Activated naive CD8-positive, alpha-beta T cell treated with anti-CD3 and anti-CD28 coated beads, Interleukin-2, amount 50 U/mL, for 24 hours (primary cell): ENCODE measurements around the gene SLC29A1.
"Not testable (repeated sequence)": the region's sequence is repeated elsewhere in the genome, so short reads cannot be mapped to it uniquely, and the experiment has no call there.

Source experiments
- ATAC-seq: fragments of 150-1000 bp; cut with Tn5 transposase; one replicate; pipeline ENCODE4 v1.10.0; 2021
- DNase-seq: peaks from one replicate; pipeline ENCODE4 v3.0.0; 2021
- H3K27ac Mint-ChIP-seq: one replicate; pipeline ENCODE4 v1.8.0; 2021; ENCODE audit warnings: mild to moderate bottlenecking, mixed read lengths
- H3K27me3 Mint-ChIP-seq: one replicate; pipeline ENCODE4 v1.8.0; 2021; ENCODE audit warnings: mixed read lengths
- H3K36me3 Mint-ChIP-seq: one replicate; pipeline ENCODE4 v1.8.0; 2021; ENCODE audit warnings: low read depth, mixed read lengths
- H3K4me1 Mint-ChIP-seq: one replicate; pipeline ENCODE4 v1.8.0; 2021; ENCODE audit warnings: mixed read lengths
- H3K4me3 Mint-ChIP-seq: one replicate; pipeline ENCODE4 v1.8.0; 2021; ENCODE audit warnings: mild to moderate bottlenecking, moderate library complexity, mixed read lengths
- H3K9me3 Mint-ChIP-seq: one replicate; pipeline ENCODE4 v1.8.0; 2021; ENCODE audit warnings: mixed read lengths

SLC29A1 gene

DNA sequence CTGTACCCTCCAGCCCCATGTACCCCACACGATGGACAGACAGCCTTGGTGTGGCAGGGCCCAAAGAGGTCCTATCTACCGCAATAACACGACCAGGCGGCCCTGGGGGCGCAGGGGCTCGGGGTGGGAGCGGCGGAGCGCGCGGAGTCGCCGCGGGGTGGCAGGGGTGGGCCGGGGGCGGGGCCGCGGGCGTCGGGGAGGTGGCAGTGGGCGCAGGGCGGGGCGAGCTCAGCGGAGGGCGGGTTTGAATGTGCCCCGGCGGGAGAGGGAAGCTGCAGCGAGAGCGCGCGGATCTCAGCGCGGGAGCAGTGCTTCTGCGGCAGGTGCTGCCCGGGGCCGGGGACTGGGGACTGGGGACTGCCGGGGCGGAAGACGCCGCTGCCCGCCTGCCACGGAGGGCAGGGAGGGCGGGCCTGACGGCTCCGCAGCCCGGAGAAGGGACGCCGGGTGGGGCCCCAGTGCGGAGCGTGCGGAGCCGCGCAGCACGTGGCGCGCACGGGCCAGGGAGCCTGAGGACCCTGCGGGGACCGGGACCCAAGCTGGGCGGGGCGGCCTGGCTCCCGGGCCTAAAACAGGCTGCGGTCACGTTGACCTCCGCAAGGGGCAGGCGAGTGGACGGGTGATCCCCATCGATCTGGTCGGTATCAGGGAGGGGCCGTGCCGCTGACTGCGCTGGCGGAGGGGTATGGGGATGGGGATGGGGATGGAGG, at the start of gene SLC29A1:
TSS of gene SLC29A1 (plus strand) at position 277 of the 710 bp plus-strand sequence. CDS start 3,719 bp downstream, outside the sequence.
- ATAC-seq, result peak; percentile 55
- H3K27me3 Mint-ChIP-seq, result peaks cover 4% of the 10 kb centered on the region
- no peaks in the 10 kb centered on the region for H3K9me3 Mint-ChIP-seq
- H3K4me3 Mint-ChIP-seq, result peak within 1 kb of the TSS; percentile 91
- DNase-seq, result peak; percentile 90
- peaks cover 52% of the 10 kb centered on the region for H3K4me1 Mint-ChIP-seq
- peak within 1 kb of the TSS; percentile 88 for H3K27ac Mint-ChIP-seq
- H3K36me3 Mint-ChIP-seq, result peaks cover 13% of the 10 kb centered on the region

DNA sequence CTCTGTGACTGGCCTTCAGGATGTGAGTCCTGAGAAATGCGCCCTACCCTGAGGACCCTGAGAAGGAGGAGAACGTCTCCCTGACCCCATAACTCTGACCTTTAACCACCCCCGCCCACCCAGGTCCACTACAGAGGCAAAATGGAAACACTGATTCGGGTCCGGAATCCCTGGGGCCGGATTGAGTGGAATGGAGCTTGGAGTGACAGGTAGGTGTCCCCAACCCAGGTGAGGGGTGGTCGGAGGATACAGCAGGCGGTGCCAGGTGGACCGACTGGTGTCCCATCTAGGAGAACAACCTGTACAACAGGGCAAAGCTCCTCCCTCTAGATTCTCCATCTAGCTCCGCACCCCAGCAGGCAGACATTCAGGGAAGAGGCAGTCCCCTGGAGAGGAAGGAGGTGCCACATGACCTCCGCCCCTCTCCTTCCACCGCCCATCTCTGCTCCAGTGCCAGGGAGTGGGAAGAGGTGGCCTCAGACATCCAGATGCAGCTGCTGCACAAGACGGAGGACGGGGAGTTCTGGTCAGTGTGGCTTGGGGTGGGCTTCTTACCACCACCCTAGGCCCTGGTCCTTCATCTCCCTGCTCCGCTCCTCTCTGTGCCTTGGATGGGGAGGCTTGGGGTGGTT, 47.1 kb upstream of the SLC29A1 start:
- peaks cover 28% of the 10 kb centered on the region for H3K4me1 Mint-ChIP-seq
- H3K36me3 Mint-ChIP-seq, result no peaks in the 10 kb centered on the region
- ATAC-seq, result no peak
- no peaks in the 10 kb centered on the region for H3K9me3 Mint-ChIP-seq
- H3K4me3 Mint-ChIP-seq, result no peak overlapping the region
- no peak overlapping the region for H3K27ac Mint-ChIP-seq
- H3K27me3 Mint-ChIP-seq, result no peaks in the 10 kb centered on the region
- no peak for DNase-seq

DNA sequence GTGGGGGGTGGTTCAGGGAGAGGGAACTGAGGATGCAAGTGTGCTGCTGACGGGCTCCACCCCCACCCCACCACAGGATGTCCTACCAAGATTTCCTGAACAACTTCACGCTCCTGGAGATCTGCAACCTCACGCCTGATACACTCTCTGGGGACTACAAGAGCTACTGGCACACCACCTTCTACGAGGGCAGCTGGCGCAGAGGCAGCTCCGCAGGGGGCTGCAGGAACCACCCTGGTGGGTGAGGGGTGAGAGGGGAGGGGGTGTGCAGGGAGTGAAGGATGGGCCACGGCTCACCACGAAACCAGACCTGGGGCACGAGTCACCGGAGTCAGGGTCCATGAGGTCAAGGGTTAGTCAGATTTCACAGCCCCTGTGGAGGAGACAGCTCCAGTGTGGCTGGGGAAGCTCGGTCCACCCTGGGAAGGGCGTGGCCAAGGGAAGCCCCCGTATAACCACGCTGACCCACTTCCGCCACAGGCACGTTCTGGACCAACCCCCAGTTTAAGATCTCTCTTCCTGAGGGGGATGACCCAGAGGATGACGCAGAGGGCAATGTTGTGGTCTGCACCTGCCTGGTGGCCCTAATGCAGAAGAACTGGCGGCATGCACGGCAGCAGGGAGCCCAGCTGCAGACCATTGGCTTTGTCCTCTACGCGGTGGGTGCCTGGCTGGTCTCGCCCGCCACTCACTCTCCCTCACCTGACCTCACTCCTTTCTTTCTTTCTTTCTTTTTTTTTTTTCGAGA, 46.5 kb upstream of the SLC29A1 start:
- ATAC-seq (peak; percentile 77), DNase-seq (peak; percentile 58)
- H3K36me3 Mint-ChIP-seq, result no peaks in the 10 kb centered on the region
- H3K4me1 Mint-ChIP-seq, result peaks cover 25% of the 10 kb centered on the region
- H3K9me3 Mint-ChIP-seq, result no peaks in the 10 kb centered on the region
- H3K27ac Mint-ChIP-seq, result no peak overlapping the region
- H3K27me3 Mint-ChIP-seq, result no peaks in the 10 kb centered on the region
- peak overlapping the region; percentile 45 for H3K4me3 Mint-ChIP-seq

DNA sequence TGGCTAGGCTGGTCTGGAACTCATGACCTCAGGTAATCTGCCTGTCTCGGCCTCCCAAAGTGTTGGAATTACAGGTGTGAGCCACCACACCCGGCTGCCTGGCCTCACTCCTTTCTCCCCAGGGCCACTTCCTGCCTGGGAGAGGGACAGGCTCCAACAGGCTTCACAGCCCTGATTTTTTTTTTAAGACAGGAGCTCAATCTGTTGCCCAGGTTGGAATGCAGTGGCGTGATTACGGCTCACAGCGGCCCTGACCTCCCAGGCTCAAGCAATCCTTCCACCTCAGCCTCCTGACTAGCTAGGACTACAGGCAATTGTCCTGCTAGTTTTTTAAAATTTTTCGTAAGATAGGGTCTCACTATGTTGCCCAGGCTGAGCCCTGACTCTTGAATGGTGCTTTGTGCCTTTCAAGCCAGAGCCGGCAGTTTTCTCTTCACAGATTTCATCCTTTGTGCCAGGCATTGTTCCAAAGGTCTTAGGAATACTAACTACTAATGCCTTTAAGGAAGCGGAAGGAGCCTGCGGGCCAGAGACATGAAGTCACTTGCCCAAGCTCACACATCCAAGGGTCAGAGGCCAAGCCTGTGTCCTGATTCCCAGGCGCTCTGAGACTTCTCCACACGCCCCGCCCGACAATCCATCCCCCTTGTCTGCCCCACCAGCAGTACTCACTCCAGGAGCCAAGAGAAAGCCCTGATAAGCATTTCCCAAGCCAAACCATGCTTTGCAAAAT, 45.5 kb upstream of the SLC29A1 start:
- H3K9me3 Mint-ChIP-seq, result no peaks in the 10 kb centered on the region
- ATAC-seq (no peak), DNase-seq (no peak)
- H3K4me3 Mint-ChIP-seq, result no peak overlapping the region
- no peak overlapping the region for H3K27ac Mint-ChIP-seq
- no peaks in the 10 kb centered on the region for H3K27me3 Mint-ChIP-seq
- no peaks in the 10 kb centered on the region for H3K36me3 Mint-ChIP-seq
- H3K4me1 Mint-ChIP-seq, result peaks cover 16% of the 10 kb centered on the region

DNA sequence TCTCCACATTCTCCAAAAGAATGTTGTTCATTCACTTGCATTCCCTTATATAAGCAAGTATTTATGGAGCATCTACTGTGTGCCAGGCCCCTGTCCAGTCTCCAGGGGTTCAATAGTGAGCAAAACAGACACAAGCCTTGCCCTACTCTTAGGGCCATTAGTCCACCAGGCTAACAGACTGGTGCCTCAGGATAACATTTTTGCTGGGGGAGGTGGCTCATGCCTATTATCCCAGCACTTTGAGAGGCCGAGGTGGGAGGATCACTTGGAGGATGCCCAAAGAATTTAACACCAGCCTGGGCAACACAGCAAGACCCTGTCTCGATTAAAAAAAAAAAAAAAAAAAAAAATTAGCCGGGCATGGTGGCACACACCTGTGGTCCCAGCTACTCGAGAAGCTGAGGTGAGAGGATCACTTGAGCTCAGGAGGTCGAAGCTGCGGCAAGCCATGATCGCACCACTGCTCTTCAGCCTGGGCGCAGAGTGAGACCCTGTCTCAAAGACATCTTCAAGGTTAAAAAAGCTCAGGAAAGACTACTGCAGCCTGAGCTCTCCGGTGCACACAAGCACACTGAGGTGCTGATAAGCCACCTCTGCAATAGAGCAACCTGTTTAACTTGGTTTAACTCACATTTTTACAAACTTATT, 44.8 kb upstream of the SLC29A1 start:
- Mint-ChIP-seq H3K4me1 (peaks cover 16% of the 10 kb centered on the region), H3K4me3 (no peak overlapping the region), H3K27me3 (no peaks in the 10 kb centered on the region), H3K9me3 (no peaks in the 10 kb centered on the region), H3K27ac (no peak overlapping the region), H3K36me3 (no peaks in the 10 kb centered on the region)
- DNase-seq, result no peak
- no peak for ATAC-seq

DNA sequence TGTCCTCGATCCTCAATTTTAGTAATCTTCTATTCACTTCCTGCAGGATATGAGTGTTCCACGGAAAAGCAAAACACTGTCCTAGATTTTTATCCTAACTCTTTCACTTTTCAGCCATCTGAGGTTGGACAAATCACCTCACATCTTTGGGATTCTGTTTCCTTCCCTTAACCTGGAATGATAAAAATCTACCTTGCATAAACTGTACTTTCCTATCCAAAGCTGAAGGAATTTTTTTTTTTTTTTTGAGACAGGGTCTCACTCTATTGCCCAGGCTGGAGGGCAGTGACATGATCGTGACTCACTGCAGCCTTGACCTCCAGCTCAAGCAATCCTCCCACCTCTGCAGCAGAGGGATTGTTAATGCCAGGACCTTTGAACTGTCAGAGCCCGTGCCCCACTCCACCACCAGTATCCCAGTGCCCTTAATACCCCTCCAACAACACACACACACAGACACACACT, 44.3 kb upstream of the SLC29A1 start:
- no peak for DNase-seq
- peaks cover 16% of the 10 kb centered on the region for H3K4me1 Mint-ChIP-seq
- no peak for ATAC-seq
- H3K27ac Mint-ChIP-seq, result no peak overlapping the region
- no peaks in the 10 kb centered on the region for H3K27me3 Mint-ChIP-seq
- H3K4me3 Mint-ChIP-seq, result no peak overlapping the region
- H3K36me3 Mint-ChIP-seq, result no peaks in the 10 kb centered on the region
- no peaks in the 10 kb centered on the region for H3K9me3 Mint-ChIP-seq

DNA sequence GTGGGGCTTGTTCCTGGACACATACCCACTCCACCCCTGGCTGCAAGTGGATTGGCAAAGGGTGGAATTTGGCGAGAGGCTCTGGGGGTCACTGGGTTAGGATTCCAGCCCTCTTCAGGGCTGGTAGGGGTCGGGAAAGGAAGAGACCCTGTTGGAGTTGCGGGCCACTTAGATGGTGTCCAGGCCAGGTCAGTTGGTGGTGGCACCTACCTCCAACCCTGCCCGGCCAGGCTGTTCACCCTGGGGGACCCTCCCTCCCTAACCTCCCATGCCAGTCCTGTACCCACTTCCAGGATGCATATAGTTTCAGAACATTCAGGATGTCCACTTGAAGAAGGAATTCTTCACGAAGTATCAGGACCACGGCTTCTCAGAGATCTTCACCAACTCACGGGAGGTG, 43.7 kb upstream of the SLC29A1 start:
- Mint-ChIP-seq H3K4me1 (peaks cover 16% of the 10 kb centered on the region), H3K4me3 (no peak overlapping the region), H3K27ac (no peak overlapping the region), H3K27me3 (no peaks in the 10 kb centered on the region), H3K9me3 (no peaks in the 10 kb centered on the region), H3K36me3 (no peaks in the 10 kb centered on the region)
- ATAC-seq (no peak), DNase-seq (no peak)

DNA sequence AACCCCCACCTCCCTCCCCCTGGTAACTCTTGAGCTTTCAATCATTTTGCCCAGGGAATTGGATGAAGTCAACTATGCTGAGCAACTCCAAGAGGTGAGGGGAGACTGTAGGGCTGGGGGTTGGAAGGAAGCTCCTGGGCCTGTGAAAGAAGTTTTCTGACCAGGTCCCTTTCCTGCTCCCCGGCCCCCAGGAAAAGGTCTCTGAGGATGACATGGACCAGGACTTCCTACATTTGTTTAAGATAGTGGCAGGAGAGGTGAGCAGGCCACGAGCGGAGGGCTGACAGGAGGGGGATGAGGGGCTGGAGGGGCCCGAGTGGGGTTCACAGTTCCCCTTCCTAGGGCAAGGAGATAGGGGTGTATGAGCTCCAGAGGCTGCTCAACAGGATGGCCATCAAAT, 43.0 kb upstream of the SLC29A1 start:
- Mint-ChIP-seq H3K9me3 (no peaks in the 10 kb centered on the region), H3K27me3 (no peaks in the 10 kb centered on the region), H3K27ac (no peak overlapping the region), H3K4me1 (peaks cover 16% of the 10 kb centered on the region), H3K4me3 (no peak overlapping the region), H3K36me3 (no peaks in the 10 kb centered on the region)
- ATAC-seq, result no peak
- DNase-seq, result no peak

DNA sequence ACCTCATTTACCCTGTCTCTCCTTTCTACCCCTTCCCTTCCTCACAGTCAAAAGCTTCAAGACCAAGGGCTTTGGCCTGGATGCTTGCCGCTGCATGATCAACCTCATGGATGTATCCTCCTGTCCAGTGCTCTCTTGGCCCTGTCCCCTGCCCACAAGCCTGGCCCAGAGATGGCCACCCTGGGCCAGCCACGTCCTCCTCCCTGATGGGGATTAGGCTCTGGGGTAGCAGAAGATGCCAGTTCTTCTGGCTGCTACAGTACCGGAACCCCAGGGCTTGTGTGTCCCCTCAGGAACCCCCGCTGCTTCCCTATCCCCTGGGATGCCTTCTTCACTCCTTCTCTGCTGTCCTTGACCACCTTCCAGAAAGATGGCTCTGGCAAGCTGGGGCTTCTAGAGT, 42.5 kb upstream of the SLC29A1 start:
- H3K27me3 Mint-ChIP-seq, result peaks cover 1% of the 10 kb centered on the region
- ATAC-seq (no peak), DNase-seq (no peak)
- H3K4me1 Mint-ChIP-seq, result peaks cover 17% of the 10 kb centered on the region
- H3K36me3 Mint-ChIP-seq, result no peaks in the 10 kb centered on the region
- no peaks in the 10 kb centered on the region for H3K9me3 Mint-ChIP-seq
- no peak overlapping the region for H3K27ac Mint-ChIP-seq
- no peak overlapping the region for H3K4me3 Mint-ChIP-seq

DNA sequence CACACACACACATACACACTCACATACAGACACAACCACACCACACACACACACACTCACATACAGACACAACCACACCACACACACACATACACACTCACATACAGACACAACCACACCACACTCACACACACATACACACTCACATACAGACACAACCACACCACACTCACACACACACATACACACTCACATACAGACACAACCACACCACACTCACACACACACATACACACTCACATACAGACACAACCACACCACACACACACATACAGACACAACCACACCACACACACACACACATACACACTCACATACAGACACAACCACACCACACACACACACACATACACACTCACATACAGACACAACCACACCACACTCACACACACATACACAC, 41.6 kb upstream of the SLC29A1 start:
- DNase-seq, H3K27me3 Mint-ChIP-seq, H3K36me3 Mint-ChIP-seq, H3K9me3 Mint-ChIP-seq, H3K27ac Mint-ChIP-seq, H3K4me3 Mint-ChIP-seq, ATAC-seq: not testable (repeated sequence)
- H3K4me1 Mint-ChIP-seq, result peaks cover 17% of the 10 kb centered on the region

DNA sequence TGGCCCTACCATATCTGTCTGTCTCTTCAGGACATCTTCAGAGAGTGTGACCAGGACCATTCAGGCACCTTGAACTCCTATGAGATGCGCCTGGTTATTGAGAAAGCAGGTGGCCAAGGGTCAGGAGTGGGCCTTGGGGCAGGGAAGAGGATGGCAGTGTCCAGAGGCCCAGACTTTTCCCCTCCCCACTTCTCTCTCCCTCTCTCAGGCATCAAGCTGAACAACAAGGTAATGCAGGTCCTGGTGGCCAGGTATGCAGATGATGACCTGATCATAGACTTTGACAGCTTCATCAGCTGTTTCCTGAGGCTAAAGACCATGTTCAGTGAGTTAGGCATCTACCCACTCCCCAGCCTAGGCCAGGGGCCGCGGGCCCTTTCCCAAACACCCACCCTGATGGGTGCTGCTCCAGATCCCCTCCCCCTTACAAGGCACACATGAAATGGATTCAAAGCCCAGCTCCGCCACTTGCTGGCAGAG, 40.4 kb upstream of the SLC29A1 start:
- no peaks in the 10 kb centered on the region for H3K36me3 Mint-ChIP-seq
- no peak overlapping the region for H3K4me3 Mint-ChIP-seq
- peaks cover 7% of the 10 kb centered on the region for H3K4me1 Mint-ChIP-seq
- H3K9me3 Mint-ChIP-seq, result no peaks in the 10 kb centered on the region
- ATAC-seq (no peak), DNase-seq (no peak)
- no peak overlapping the region for H3K27ac Mint-ChIP-seq
- peaks cover 5% of the 10 kb centered on the region for H3K27me3 Mint-ChIP-seq

DNA sequence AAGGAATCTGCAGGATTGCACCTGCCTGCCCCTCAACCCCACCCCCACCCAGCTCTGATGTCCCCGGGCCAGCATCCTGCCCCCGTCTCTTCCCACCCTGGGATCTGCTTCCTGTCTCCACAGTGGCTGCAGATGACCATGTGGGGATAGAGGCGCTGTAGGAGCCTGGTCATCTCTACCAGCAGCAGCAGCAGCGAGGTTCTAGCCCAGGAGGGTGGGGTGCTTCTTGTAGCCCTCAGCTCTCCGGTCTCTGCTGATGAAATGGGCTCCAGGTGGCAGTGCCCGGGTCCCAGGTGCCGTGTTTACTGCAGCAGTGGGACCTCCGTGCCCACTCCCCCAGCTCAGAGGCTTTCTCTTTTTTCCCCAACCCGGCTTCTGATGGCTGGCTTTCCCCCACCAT, 39.6 kb upstream of the SLC29A1 start:
- ATAC-seq, result no peak
- no peak for DNase-seq
- Mint-ChIP-seq H3K4me1 (peaks cover 7% of the 10 kb centered on the region), H3K27ac (no peak overlapping the region), H3K27me3 (peaks cover 5% of the 10 kb centered on the region), H3K9me3 (no peaks in the 10 kb centered on the region), H3K4me3 (no peak overlapping the region), H3K36me3 (no peaks in the 10 kb centered on the region)

DNA sequence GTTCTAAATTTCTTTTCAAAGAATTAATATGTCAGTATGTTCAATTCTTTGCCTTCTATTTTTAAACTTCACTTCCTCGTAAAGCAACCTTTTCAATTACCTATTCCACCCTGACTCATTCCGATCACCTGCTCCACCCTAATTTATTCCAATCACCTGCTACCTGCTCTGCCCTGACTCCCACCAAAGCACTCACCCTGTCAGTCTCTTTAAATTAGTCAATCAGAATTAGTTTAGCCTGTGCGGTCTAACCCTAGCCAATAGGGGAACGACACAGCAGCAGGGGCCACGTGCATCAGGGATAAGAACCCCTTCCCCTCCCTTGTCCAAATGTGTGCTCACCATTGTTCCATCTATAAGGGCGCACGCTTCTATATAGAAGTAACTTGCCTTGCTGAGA, 38.0 kb upstream of the SLC29A1 start:
- not testable (repeated sequence) for H3K4me3 Mint-ChIP-seq, H3K27ac Mint-ChIP-seq, H3K9me3 Mint-ChIP-seq, H3K36me3 Mint-ChIP-seq, ATAC-seq, DNase-seq
- peaks cover 13% of the 10 kb centered on the region for H3K4me1 Mint-ChIP-seq
- H3K27me3 Mint-ChIP-seq, result peaks cover 10% of the 10 kb centered on the region
